ENCODE results near the gene KMT2D.
"Not testable (repeated sequence)": the region's sequence is repeated elsewhere in the genome, so short reads cannot be mapped to it uniquely, and the experiment has no call there.

The KMT2D gene

DNA sequence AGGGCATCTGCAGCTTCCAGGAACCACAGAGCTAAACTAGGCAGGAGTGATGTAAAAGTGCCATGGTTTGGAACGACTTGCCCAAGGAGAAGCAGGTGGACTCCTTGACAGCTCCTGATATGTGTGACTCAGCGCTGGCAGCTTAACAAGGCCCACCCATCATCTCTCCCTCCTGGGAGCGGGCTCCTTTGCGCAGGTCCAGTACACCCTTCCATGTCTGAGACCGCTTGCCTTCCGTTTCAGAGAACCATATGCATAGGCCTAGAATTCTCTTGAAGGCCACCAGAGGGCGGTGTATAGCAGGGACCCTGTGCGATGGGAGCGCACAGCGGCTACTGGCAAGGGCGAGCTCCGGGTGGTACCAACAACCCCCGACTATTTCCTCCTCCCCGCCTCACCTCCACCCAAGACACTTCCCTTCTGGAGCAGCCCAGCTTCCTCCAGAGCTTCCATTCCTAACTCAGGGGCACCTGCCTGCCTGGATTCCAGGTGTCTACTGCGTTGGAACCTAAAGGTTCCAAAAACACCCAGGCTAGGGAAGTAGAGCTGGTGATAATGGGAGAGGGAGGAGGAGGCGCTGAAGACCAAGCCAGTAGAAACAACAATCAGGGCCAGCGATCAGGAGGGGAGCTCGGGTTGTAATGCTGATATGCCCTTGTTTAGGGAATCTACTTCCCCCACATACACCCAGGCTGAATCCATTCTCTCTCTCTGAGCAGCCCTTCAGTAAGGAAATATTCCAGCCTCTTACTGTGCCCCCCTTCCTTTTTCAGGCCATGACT lies 27.7 kb upstream of the KMT2D start:
- DNase-seq (ENCODE audit: low read depth) = peak; percentile 80

DNA sequence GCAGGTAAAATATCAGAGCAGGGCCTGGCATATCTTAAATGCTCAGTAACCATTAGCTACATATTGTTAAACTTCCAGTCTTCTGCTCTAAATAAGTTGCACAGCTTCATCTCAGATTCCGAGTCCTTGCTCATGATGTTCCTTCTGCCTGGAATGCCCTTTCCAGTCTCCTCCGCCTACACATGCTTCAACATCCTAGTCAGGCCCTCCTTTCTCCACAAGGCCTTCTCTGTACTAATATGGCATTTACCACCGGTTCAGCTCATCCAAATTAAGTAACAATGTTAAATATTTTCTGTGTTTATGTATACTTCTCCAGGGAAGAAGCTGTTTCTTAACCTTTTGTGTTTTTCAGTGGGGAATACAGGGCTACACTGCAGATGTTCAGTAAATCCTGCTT lies 25.5 kb upstream of the KMT2D start:
- no peak for DNase-seq (ENCODE audit: low read depth)

DNA sequence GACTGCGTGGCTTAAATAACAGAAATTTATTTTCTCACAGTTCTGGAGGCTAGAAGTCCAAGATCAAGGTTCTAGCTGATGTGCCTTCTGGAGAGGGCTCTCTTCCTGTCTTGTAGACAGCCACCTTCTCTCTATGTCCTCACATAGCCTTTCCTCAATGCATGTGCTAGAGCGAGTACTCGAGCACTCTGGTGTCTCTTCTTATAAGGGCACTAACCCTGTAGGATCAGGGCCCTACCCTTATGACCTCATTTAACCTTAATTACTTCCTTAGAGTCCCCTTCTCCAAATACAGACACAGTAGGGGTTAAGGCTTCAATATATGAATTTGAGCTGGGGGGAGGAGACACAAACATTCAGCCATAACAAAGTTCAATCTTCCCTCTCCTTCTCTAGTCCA lies 23.8 kb upstream of the KMT2D start:
- no peak for DNase-seq (ENCODE audit: low read depth)

DNA sequence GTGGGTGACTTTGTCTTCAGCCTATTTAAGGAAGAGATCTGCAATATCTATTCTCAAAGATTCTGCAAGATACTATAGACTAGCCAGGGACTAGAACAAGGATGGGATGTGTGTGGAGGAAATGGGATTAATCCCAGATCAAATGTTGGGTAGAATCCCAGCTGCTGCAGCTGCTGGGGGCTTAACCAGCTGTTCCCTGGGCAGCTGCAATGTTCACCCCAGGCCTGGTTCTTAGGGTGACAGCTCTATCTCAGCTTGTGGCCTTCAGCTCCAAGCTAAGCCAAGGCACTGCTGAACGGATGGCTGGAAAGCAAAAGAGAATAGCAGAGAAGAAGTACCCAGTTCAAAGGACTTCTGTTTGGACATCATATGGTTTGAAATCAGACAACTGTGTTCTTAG lies 19.2 kb upstream of the KMT2D start:
- DNase-seq (ENCODE audit: low read depth) = no peak

DNA sequence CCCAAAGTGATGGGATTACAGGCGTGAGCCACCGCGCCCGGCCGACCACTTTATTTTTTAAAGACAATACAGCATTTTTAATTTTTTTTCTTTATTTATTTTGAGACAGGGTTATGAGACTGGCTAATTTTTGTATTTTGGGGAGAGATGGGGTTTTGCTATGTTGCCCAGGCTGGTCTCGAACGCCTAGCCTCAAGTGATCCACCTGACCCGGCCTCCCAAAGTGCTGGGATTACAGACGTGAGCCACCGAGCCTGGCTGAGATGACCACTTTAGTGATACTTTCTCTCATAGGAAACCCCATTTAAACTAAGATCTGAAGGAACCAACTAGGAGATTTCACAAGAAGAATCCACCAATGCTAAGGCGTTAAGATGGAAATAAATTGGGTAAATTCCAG lies 10.4 kb upstream of the KMT2D start:
- DNase-seq (ENCODE audit: low read depth) = no peak

DNA sequence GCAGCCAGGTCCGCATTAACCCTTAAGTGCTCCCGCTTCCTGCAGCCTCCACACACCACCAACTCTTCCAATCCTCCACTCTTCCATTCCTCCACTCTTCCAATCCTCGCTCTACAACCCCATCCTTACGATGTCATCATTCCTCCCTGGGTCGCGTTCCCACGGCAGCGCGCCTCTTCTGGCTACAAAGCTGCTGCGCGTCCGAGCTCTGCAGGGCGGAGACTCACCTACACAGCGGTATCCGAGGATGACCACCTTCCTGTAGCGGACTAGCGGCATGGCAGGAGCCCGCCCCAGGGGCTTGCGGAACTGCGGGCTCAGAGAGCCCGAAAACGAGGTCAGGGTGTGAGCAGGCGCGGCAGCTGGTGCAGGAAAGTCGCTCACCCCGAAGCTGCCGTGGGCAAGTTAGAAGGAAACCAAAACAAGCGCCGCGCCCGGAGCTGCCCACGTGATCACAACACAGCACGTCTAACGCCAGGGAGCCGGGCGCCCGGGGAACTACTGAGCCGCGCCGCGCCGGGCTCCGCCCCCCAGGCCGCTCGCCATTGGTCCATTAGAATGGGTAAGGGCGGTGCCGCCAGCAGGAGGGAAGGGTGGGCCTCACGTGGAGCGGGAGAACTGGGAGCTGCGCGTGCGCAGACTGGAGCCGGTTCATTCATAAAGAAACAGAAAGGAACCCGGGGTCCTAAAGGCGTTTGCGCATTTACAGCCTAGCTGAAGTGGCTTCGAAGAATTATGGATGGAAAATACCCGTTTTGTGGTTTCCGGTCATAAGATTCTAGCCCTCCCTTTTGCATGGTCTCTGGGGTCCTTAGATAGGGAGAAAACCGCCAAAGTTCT lies 9.1 kb upstream of the KMT2D start, which contains the start of gene RHEBL1:
RHEBL1 (minus strand) TSS at position 473 of the 840 bp plus-strand sequence; CDS start at position 279, 194 bp downstream.
- DNase-seq (ENCODE audit: low read depth) = peak; percentile 95

DNA sequence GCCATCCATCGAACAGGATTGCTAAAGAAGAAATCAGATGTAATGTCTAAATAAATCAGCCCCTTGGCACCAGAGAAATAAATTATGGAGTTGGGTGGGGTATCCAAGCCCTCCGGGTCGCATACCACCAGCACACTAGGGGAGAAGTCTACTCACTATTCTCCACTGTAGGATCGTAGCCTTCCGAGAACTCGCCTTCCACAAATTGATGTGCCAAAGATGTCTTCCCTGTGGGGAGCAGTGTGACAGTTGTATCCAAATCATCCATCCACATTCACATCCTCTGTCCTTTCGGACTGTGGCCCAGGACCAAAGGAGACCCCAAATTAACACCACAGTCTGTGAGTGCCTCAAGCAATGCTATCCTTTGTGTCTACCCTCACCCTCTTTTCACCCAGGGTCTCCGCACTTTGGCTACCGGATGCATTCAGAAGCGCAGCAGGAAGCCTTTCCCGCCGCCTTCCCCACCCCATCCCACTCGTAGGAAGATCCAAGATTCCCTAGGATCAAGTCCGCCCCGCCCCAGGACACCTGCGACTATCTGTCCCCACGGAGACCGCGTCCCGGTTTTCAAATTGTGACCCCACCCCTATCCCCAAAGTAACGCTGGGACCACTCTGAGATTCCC lies 8.4 kb upstream of the KMT2D start:
- DNase-seq (ENCODE audit: low read depth) = no peak

DNA sequence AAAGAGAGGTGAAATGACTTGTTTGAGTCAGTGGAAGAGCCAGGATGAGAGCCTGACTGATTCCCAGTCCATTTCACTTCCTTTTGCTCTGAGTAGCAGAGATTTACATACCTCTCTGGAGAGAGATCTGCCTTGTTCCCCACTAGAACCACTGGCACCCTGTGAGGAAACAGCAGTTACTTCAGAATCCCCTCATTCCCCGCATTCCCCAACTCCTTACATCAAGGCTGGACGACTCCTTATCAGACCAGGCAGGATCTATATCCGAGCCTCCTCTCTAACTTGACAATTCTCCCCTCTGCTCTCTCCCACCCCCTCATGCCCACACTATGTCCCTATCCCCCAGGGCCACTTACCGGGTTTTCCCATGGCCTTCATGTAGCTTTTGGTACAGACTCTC lies 5.5 kb upstream of the KMT2D start:
- DNase-seq (ENCODE audit: low read depth) = no peak

DNA sequence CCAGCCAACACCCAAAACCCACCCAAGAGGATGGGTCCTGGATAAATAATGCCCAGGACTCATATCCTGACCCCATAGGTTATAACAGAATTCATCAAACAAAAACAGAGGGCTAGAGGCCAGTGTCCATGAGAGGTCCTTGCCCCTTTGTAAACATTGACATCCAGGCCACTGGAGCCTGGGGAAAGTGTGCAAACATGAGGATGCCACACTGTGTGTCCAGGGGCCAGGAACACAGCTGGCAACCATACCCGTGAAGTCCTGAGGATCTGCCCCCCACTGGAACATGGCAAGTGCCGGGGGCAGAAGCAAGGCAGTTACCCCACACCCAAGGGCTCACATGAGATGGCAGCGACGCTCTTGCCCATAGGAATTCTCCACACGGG lies 4.2 kb upstream of the KMT2D start:
- no peak for DNase-seq (ENCODE audit: low read depth)

DNA sequence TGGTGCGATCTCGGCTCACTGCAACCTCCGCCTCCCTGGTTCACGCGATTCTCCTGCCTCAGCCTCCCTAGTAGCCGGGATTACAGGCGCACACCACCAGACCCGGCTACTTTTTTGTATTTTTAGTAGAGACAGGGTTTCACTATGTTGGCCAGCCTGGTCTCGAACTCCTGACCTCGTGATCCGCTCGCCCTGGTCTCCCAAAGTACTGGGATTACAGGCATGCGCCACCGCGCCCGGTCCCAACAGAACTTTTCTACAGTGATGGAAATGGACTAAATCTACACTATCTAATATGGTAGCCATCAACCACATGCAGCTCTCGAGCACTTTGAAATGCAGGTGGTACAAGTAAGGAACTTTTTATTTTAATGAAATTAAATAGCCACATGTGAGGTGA lies 1.3 kb upstream of the KMT2D start:
- DNase-seq (ENCODE audit: low read depth) = not testable (repeated sequence)

DNA sequence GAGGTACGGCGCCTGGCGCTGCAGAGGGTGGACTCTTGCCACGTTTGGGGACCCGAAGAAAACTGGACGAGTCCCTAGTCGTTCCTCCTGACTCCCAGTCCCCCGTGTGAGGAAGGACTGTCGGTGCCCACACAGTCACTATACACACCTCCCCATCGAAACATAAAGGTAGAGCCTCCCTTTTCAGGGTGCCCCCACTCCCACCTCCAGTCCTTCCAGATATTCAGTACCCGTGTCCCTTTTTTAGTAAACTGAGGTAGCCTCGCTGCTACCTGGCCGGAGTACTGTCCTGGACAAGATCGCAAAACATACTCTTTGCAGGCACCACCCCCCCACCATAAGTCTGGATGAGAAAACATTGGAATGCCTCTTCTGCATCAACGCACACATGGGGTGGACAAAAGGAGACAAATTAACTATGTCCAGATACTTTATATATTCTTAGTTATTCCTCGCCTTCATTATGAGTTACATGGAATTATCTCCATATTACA lies 610 bp upstream of the KMT2D start:
- no peak for DNase-seq (ENCODE audit: low read depth)

DNA sequence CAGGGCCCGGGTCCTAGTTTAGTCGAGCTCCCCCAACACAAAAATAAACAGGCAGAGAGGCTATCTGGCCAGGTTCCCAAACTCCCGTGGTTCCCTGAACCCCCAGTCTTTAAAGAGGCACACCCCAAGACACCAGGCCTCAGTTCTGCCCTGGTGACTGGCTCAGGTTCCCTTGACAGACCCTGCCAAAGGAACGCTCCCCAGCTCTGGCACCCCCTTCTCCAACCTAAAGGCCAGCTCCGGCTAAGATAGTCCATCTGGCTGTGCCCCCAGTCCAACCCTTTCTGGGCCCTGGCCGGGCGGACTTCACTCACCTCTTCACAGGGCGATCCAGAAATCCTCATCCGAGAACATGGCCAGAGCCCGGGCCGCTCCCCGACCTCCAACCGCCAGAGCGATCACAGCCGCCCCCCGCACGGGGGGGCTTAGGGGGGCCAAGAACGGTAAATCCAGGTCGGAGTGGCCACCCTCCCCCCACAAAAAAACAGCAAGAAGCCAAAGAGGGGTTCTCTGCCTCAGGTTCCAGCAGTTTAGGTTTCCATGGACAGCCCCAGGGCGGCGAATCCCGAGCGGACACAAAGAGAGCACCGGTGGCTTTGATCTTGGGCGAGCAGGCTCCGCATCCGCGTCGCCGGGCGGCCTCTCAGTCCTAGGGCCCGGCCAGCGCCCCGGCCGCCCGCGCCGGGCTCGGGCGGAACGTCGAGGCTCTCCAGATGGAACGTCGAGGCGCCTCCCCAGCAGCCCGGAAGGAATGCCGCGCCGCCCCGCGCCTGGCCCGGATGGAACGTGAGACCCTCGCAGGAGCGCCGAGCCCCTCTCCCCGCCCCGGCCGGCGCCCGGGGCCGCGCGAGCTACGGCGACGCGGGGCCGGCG lies 1.1 kb downstream of the KMT2D start:
- no peak for DNase-seq (ENCODE audit: low read depth)

DNA sequence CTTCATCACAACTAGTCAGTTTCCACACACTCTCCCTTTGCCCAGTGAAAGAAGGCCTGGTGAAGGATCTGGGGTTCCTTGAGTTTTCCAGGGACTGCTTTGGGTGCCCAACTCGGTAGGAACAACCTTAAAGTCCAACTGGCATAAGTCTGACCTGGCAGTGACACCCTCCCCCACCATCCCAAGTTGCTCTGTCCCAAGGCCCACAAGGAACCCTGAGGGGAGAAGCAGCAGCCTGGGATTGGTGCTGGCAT lies 1.6 kb downstream of the KMT2D start:
- no peak for DNase-seq (ENCODE audit: low read depth)

DNA sequence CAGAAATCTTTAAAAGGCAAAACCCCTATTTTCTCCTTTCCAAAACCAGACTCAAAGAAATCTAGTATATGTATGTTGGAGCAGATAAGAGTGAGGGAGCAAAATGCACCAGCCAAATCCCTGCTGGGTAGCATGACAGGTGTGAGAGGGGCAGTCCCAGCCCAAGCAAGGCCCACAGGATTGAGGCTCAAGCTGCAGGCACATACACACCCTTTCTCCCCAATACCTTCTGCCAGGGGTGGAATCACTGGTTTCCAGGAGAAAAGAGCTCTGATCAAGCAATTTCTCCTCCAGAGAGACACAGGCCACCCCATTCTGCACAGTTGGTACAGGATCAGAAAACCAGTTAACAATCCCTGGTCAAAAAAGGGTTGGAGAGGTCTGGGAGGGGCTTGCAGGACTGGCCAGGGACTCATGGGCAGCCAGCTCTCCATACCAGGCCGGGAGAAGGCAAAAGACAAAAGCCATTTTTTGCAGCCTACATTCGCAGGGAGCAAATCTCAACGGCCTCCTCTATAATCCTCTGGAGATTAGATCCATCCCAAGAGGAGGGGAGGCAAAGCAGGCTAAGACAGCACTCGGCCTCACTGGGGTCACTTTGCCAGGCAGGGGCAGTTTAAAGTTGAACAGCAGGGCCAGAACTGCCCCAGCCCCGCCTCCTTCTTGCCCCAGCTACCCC lies 2.1 kb downstream of the KMT2D start:
- no peak for DNase-seq (ENCODE audit: low read depth)

DNA sequence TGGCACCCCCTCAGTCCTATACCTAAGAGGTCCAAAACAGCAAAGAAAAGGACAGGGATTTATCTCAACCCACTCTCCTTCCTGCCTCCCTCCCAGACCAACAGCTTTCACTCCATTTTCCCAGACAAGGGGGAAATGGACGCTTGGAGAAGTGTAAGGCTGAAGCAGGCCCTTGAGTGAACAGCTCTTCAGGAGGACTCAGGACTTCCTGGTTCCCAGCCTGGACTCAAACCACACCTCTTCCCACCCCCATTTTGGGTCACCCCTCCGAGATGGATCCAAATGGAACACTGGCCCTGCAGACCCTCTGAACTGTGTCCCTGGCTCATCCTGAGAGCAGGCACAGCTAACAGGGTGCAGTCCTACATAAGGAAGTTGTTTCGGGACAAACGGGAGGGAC lies 2.7 kb downstream of the KMT2D start:
- DNase-seq (ENCODE audit: low read depth) = no peak

DNA sequence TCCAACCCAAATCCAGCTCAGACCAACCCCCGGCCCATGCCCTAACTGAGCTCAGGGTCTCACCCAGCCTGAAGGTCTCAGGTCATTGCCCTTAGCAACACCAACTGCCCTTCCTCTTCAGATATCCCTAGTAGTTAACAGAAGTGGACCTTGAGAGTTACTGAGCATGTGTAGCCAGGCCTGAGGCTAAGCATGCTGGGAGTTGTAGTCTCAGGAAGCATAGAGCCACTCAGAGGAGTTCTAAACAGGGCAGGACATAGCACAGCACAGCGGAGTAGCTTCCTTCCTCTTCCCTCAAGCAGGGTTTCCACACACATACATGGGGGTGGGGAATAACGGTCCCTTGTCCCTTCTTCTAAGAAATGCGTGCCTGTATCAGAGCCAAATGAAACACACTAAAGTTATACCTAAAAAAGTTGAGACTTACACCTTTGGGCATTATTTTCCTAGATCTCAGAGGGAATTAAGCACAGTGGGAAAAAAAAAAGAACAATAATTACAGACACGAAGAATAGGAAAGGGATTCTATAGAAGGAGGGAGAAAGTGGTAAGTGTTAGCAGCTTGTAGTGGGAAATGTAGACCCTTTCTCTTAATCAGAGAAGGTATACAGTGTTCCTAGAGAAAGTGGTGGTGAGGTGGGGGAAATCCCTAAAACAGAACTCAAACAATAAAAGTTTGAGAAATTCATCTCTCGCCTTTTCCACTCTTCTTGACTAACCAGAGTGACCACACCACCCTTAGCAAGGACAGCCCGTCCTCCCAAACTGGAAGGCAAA lies 4.4 kb downstream of the KMT2D start:
- peak; percentile 86 for DNase-seq (ENCODE audit: low read depth)

DNA sequence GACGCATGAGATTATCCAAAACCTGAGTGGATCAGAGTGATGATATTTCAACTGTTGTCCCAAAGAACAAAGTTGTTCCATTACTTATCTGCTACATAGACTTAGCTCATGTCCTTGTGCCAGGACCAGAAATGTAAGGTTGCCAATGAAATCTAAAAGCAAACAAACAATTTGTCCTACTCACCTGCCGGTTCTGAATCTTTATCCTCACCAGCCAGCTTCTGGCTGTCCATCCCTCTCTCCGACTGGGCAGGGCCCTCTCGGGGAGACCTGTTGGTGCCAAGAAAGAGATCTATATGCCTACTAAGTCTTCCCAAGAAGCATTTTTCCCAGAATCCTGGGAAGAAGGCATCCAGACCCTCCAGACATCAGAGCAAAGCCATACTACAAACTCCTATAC lies 5.5 kb downstream of the KMT2D start:
- no peak for DNase-seq (ENCODE audit: low read depth)

DNA sequence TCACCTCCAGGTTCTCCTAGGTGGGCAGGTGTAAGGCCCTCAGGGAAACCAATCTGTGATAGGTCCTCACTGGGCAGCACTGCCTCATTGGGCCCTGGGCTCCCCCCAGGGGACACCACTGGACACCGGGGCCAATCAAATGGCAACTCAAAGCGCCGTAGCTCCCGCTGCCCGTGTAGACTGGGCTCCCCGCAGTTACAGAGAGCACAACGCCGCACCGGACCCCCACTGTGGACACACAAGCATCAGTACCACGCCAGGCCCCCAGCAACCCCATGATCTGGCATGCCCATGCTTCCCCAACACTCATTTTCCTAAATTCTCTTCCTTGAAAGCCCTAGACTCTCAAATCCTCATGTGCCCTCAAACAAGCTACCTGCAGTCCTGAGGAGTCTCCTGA lies 6.1 kb downstream of the KMT2D start:
- DNase-seq (ENCODE audit: low read depth) = no peak

DNA sequence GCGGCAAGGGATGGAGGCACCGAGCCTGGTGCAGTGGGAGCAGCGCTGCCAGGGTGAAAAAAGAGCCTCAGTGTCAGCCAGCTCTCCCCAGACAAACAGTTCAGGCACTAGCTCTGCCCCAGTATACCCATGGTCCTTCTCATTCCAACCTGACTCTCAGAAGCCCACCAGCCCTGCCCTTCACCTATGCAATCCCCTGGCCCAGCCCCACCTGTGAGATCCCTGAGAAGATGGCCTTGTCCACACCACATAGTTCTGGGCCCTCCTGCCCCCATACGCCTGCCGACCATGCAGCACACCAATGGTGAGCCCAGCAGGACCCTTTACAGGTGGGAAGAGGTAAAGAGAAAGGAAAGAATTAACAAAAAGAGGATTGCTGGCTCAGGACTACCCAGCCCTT lies 6.5 kb downstream of the KMT2D start:
- DNase-seq (ENCODE audit: low read depth) = no peak

DNA sequence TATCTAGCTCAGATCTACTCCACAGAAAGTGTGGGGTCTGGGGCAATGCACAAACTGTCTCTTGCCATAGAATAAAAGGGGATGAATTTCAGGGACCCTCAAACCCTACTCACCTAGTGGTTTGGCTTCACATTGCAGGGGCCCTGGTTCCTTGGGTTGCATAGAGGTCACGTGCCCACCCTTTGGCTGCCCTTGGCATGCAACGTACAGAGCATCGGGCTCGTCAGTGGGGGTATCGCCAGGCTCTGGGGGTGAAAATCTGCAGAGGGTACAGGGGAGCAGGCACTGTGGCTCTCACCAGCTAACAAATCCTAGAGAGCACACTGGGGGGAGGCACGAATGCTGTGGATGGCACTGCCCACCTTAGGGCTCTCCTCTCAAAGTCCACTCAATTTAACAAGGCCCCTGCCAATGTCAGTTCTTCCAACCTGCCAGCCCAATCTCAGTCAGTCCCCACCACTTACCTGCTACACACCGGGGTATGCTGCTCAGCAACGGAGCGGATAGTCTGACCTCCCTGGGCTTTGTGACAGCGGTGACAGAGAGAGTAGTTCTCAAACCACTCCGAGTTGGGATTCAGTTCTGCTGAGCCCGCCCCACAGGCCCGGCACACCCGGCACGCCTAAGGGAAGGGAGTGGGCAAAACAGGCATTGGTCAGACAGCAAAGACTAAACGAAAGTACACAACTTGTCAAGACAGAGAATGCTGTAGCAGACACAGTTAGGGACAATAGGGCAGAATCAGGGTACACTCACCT lies 8.0 kb downstream of the KMT2D start:
- no peak for DNase-seq (ENCODE audit: low read depth)

All from CMK (cell line).